H1 (cell line): ENCODE results near the gene SLC4A1AP.

Experiments
- CTBP2 ChIP-seq: IDR thresholded peaks from 2 replicates; pipeline ENCODE4 v1.7.0; 2011; ENCODE audit warnings: borderline replicate concordance, mild to moderate bottlenecking, moderate library complexity, mixed read lengths, low read length; ENCODE audit not compliant: insufficient read depth, insufficient read length
- CTCF ChIP-seq, 3 experiments: IDR thresholded peaks; 1 replicate in 2 of 3; 2 replicates in 1 of 3; pipeline versions ENCODE4 v1.5.1 to v1.6.1; 2011; ENCODE audit warnings: low read length in 3 of 3, mild to moderate bottlenecking in 3 of 3, inconsistent platforms in 2 of 3, low read depth in 1 of 3, moderate library complexity in 1 of 3; ENCODE audit not compliant: insufficient read depth in 1 of 3; ENCODE audit errors: control extremely low read depth in 1 of 3
- EP300 ChIP-seq, 2 experiments: IDR thresholded peaks; 1 replicate in 1 of 2; 2 replicates in 1 of 2; pipeline ENCODE4 v1.6.1; 2011 to 2012; ENCODE audit warnings: low read depth in 2 of 2, low read length in 2 of 2, mild to moderate bottlenecking in 2 of 2, borderline replicate concordance in 1 of 2, inconsistent platforms in 1 of 2, moderate library complexity in 1 of 2
- EZH2 ChIP-seq: fragments of 200-600 bp; sonication (generic); IDR thresholded peaks from 2 replicates; pipeline ENCODE4 v1.7.1; 2012; ENCODE audit warnings: low read depth, mild to moderate bottlenecking, moderate library complexity, low read length, inconsistent platforms; ENCODE audit not compliant: severe bottlenecking
- JUN ChIP-seq: IDR thresholded peaks from 2 replicates; pipeline ENCODE4 v1.6.1; 2011; ENCODE audit warnings: low read depth, mild to moderate bottlenecking, improper control_type of control experiment, low read length
- KDM5A ChIP-seq: fragments of 200-600 bp; IDR thresholded peaks from 2 replicates; pipeline ENCODE4 v1.7.1; 2012; ENCODE audit warnings: mild to moderate bottlenecking, low read length, inconsistent platforms, mixed read lengths
- ZNF274 ChIP-seq: IDR thresholded peaks from 2 replicates; pipeline ENCODE4 v1.7.0; 2012; ENCODE audit warnings: low read length, borderline replicate concordance; ENCODE audit errors: extremely low read depth

GRCh38 chr2:27653397-27653796 is 10.3 kb upstream of the SLC4A1AP start:
- no peak for TF ChIP-seq CTCF (IDR thresholded peaks at IDR 0.05; ENCODE audit: control extremely low read depth in 1 of 3, insufficient read depth in 1 of 3, low read depth in 1 of 3, low read length in 3 of 3)
- TF ChIP-seq ZNF274: no peak
- TF ChIP-seq JUN: no peak
- no peak for TF ChIP-seq EP300 (IDR thresholded peaks at IDR 0.05; ENCODE audit: borderline replicate concordance in 1 of 2, low read depth in 2 of 2, low read length in 2 of 2)
- no peak for TF ChIP-seq KDM5A
- no peak for TF ChIP-seq CTBP2
- TF ChIP-seq EZH2: no peak
